RWPE1 (cell line): ENCODE measurements around the gene MEG3.

Source experiments
- CTCF ChIA-PET: fragments of 350-600 bp; sonication (Branson Sonifier 250); formaldehyde crosslinking; extraction: SDS; loops from one replicate; lab custom pipeline; 2021; lab: Yijun Ruan, JAX
- POLR2A ChIA-PET: fragments of 400-600 bp; formaldehyde crosslinking; extraction: SDS; loops from one replicate; lab custom pipeline; 2020; ENCODE audit warnings: antibody characterized with exemption; ENCODE audit not compliant: low non-redundant PET; lab: Yijun Ruan, JAX
- DNase-seq: peaks from one replicate; pipeline ENCODE4 v3.0.0; 2012; ENCODE audit warnings: low spot score
- H3K27ac ChIP-seq: fragments of 450-650 bp; 2 replicates; pipeline ENCODE4 v1.5.1; 2017
- CTCF ChIP-seq: fragments of 450-650 bp; conservative IDR thresholded peaks from 2 replicates; pipeline ENCODE4 v1.5.1; 2017; ENCODE audit warnings: low read depth, mild to moderate bottlenecking

MEG3 gene

GRCh38 chr14:100810861-100811461 lies 15.0 kb upstream of the MEG3 start:
- no peak overlapping the region for H3K27ac ChIP-seq
- DNase-seq = no peak
- ChIA-PET CTCF (interaction anchor here (0.5 to 0.7 kb wide), 2 partner anchors 11 to 132 kb away, joined by 3 read pairs; no protein-coding TSS in a partner anchor), POLR2A (no interaction called here)
- TF ChIP-seq CTCF = no peak

GRCh38 chr14:100813291-100813690 lies 12.6 kb upstream of the MEG3 start:
- ChIA-PET CTCF (interaction anchor here (1.0 kb wide), 1 partner anchor 14 kb away, joined by 5 read pairs; no protein-coding TSS in a partner anchor), POLR2A (no interaction called here)
- DNase-seq = no peak
- no peak for TF ChIP-seq CTCF
- H3K27ac ChIP-seq = no peak overlapping the region

DNA sequence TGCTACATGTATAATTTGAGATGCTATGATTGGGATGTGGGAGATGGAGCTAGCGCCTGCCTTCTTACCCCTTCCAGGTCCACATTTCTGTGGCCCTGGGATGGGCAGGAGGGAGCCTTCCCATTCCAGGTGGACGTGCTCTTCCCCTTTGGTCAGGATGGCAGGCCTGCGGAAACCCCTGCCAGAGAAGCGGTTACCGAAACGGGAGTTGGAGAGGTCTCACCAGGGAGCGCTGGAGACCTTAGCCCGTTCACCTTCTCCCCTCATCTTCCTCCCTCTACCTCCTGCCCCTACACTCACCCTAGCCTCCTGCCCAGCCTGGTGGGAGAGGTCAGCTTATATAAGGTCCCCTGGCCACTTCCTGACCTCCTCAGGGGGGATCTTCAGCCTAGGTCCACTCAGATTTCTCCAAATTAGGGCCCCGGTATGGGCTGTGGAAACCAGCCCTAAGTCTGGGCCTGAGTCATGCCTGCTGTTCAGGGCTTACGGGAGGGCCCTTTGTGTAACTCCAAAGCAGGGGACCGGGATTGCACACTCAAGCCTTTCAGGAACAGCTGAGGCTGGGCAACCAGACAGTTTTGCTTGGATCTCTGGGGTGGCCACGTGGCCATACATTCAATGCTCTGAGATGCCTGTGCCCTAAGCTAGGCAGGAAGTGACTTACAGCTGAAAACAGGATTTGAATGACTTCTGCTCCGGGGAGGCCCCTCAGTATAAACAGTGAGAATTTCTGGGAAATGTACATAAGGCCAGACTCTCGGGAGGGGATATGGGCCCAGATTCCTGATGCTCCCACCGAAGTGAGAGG lies 10.2 kb upstream of the MEG3 start:
- DNase-seq = no peak
- no peak for TF ChIP-seq CTCF
- no peak overlapping the region for H3K27ac ChIP-seq
- CTCF ChIA-PET = interaction anchor here (0.7 kb wide), 1 partner anchor 142 kb away, joined by 3 read pairs; no protein-coding TSS in a partner anchor
- POLR2A ChIA-PET = interaction anchor here (0.7 kb wide), 1 partner anchor 22 kb away, joined by 3 read pairs; no protein-coding TSS in a partner anchor

DNA sequence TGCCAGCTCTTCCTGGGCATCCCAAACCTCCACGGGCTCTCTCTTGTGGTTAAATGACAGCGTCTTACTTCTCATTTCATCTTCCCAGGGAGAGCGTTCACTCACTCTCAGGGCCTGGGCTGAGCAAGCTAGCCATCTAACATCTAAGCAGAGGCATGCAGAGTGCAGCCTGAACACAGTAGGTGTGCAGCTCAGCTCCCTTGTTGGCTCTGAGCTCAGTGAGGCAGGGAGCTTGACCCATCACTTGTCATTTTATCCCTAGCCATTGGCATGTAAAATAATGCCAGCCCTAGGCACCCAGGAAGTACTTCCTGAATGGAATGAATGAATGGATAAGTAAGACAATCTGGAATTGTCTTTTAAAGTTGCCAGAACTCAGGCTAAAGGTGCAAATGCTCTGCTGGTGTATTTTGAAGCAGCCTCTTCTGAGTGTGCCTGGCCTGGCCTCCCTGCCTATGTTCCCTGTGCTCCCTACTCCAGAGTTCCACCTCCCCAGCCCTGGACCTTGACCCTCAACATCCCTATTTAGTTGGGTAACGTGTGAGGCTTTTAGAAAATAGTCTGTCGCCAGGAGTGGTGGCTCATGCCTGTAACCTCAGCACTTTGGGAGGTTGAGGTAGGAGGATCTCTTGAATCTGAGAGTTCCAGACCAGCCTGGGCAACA lies 9.5 kb upstream of the MEG3 start:
- ChIA-PET POLR2A (interaction anchor here (0.7 kb wide), 1 partner anchor 21 kb away, joined by 3 read pairs; no protein-coding TSS in a partner anchor), CTCF (interaction anchor here (0.7 kb wide), 1 partner anchor 143 kb away, joined by 3 read pairs; no protein-coding TSS in a partner anchor)
- TF ChIP-seq CTCF = no peak
- no peak overlapping the region for H3K27ac ChIP-seq
- DNase-seq = no peak

- ChIA-PET POLR2A (no interaction called here), CTCF (no interaction called here)
- TF ChIP-seq CTCF = no peak
- DNase-seq = no peak
- no peak overlapping the region for H3K27ac ChIP-seq
These were observed 8.7 kb upstream of the MEG3 start for GRCh38 chr14:100816950-100817901.
